Measurements from ENCODE around the gene CAMK4. TPM values are rescaled to one million over a fixed set of nuclear protein-coding genes. Genes with fewer than 3 reads are reported as not detected.

CAMK4 gene
- total RNA-seq, 1 donor from 2014 or later: 0.72 TPM

GRCh38 chr5:111394586-111394985 lies 170.4 kb downstream of the CAMK4 start:
- no peaks in the 10 kb centered on the region for H3K36me3 Mint-ChIP-seq (ENCODE audit: low read depth)
- TF ChIP-seq CTCF (IDR thresholded peaks at IDR 0.05): no peak
- no peak overlapping the region for H3K4me3 Mint-ChIP-seq (ENCODE audit: unreplicated experiment)
- H3K27ac Mint-ChIP-seq (ENCODE audit: unreplicated experiment): no peak overlapping the region
- H3K4me1 Mint-ChIP-seq (ENCODE audit: low read depth): no peaks in the 10 kb centered on the region
- DNase-seq (ENCODE audit: low spot score): no peak
- peaks cover 16% of the 10 kb centered on the region for H3K27me3 Mint-ChIP-seq (ENCODE audit: low read depth)
- H3K9me3 Mint-ChIP-seq (ENCODE audit: low read depth): no peaks in the 10 kb centered on the region

- Mint-ChIP-seq H3K27me3 (ENCODE audit: low read depth) (peaks cover 15% of the 10 kb centered on the region), H3K4me1 (ENCODE audit: low read depth) (no peaks in the 10 kb centered on the region), H3K36me3 (ENCODE audit: low read depth) (no peaks in the 10 kb centered on the region), H3K27ac (ENCODE audit: unreplicated experiment) (no peak overlapping the region), H3K9me3 (ENCODE audit: low read depth) (peaks cover 6% of the 10 kb centered on the region), H3K4me3 (ENCODE audit: unreplicated experiment) (no peak overlapping the region)
- TF ChIP-seq CTCF (IDR thresholded peaks at IDR 0.05): no peak
- no peak for DNase-seq (ENCODE audit: low spot score)
These were observed 173.8 kb downstream of the CAMK4 start for GRCh38 chr5:111398013-111398412.

- Mint-ChIP-seq H3K4me1 (ENCODE audit: low read depth) (no peaks in the 10 kb centered on the region), H3K27me3 (ENCODE audit: low read depth) (peaks cover 17% of the 10 kb centered on the region), H3K4me3 (ENCODE audit: unreplicated experiment) (no peak overlapping the region), H3K9me3 (ENCODE audit: low read depth) (peaks cover 6% of the 10 kb centered on the region), H3K36me3 (ENCODE audit: low read depth) (no peaks in the 10 kb centered on the region), H3K27ac (ENCODE audit: unreplicated experiment) (no peak overlapping the region)
- TF ChIP-seq CTCF (IDR thresholded peaks at IDR 0.05): no peak
- DNase-seq (ENCODE audit: low spot score): no peak
These were observed 174.9 kb downstream of the CAMK4 start for GRCh38 chr5:111399113-111399512.

- H3K4me3 Mint-ChIP-seq (ENCODE audit: unreplicated experiment): no peak overlapping the region
- no peak overlapping the region for H3K27ac Mint-ChIP-seq (ENCODE audit: unreplicated experiment)
- no peaks in the 10 kb centered on the region for H3K4me1 Mint-ChIP-seq (ENCODE audit: low read depth)
- peaks cover 6% of the 10 kb centered on the region for H3K9me3 Mint-ChIP-seq (ENCODE audit: low read depth)
- no peak for TF ChIP-seq CTCF (IDR thresholded peaks at IDR 0.05)
- peaks cover 17% of the 10 kb centered on the region for H3K27me3 Mint-ChIP-seq (ENCODE audit: low read depth)
- no peaks in the 10 kb centered on the region for H3K36me3 Mint-ChIP-seq (ENCODE audit: low read depth)
- no peak for DNase-seq (ENCODE audit: low spot score)
These were observed 177.7 kb downstream of the CAMK4 start for GRCh38 chr5:111401906-111402305.

- peaks cover 6% of the 10 kb centered on the region for H3K9me3 Mint-ChIP-seq (ENCODE audit: low read depth)
- no peaks in the 10 kb centered on the region for H3K36me3 Mint-ChIP-seq (ENCODE audit: low read depth)
- H3K27ac Mint-ChIP-seq (ENCODE audit: unreplicated experiment): no peak overlapping the region
- DNase-seq (ENCODE audit: low spot score): no peak
- no peak for TF ChIP-seq CTCF (IDR thresholded peaks at IDR 0.05)
- H3K4me3 Mint-ChIP-seq (ENCODE audit: unreplicated experiment): no peak overlapping the region
- peaks cover 10% of the 10 kb centered on the region for H3K27me3 Mint-ChIP-seq (ENCODE audit: low read depth)
- H3K4me1 Mint-ChIP-seq (ENCODE audit: low read depth): no peaks in the 10 kb centered on the region
These were observed 180.1 kb downstream of the CAMK4 start for GRCh38 chr5:111404270-111404769.

Measured in chondrocyte (in vitro differentiated cells).